Umbilical cord (tissue), 2 donors: ENCODE measurements around the gene BAD. TPM values are rescaled to one million over a fixed set of nuclear protein-coding genes. Genes with fewer than 3 reads are reported as not detected.
"Not testable (repeated sequence)": the region's sequence is repeated elsewhere in the genome, so short reads cannot be mapped to it uniquely, and the experiment has no call there.

Experiments used
- DNase-seq: peaks from one replicate; pipeline ENCODE4 v3.0.0-alpha.2; 2015; ENCODE audit warnings: low spot score
- total RNA-seq: library from RNA; depleted of rRNA; stranded (reverse); fragments of >200 nt; gene quantifications from one replicate; pipeline ENCODE4 v1.2.3, GENCODE V29; 2014; ENCODE audit warnings: low replicate concordance; ENCODE audit not compliant: insufficient read depth

BAD gene
- total RNA-seq, 1 donor from 2014 or later, result 52.5 TPM

- not testable (repeated sequence) for DNase-seq
Measured at GRCh38 chr11:64246621-64246870, 37.9 kb downstream of the BAD start.

GRCh38 chr11:64245797-64246620, 38.5 kb downstream of the BAD start:
- peak; percentile 80 for DNase-seq

GRCh38 chr11:64245401-64245796, 39.1 kb downstream of the BAD start:
- no peak for DNase-seq

GRCh38 chr11:64244966-64245365, 39.5 kb downstream of the BAD start:
- no peak for DNase-seq

- DNase-seq, result no peak
Measured at GRCh38 chr11:64244107-64244506, 40.4 kb downstream of the BAD start.

GRCh38 chr11:64243236-64243854, 41.1 kb downstream of the BAD start:
- no peak for DNase-seq

- DNase-seq, result peak; percentile 59
Measured at GRCh38 chr11:64241491-64242374, 42.7 kb downstream of the BAD start.

- DNase-seq, result peak; percentile 100
Measured at GRCh38 chr11:64241241-64241490, 43.3 kb downstream of the BAD start.

GRCh38 chr11:64240435-64241240, 43.8 kb downstream of the BAD start, which contains the start of gene FKBP2:
TSS of gene FKBP2 (plus strand) at chr11:64241095. CDS start at chr11:64242388, 1,293 bp downstream.
- peak; percentile 98 for DNase-seq

- peak; percentile 42 for DNase-seq
Measured at GRCh38 chr11:64239662-64240434, 44.6 kb downstream of the BAD start.

GRCh38 chr11:64238999-64239398, 45.5 kb downstream of the BAD start:
- DNase-seq, result no peak

GRCh38 chr11:64238076-64238475, 46.4 kb downstream of the BAD start:
- no peak for DNase-seq

GRCh38 chr11:64237484-64237951, 46.9 kb downstream of the BAD start:
- no peak for DNase-seq

GRCh38 chr11:64235437-64236161, 48.9 kb downstream of the BAD start:
- no peak for DNase-seq

GRCh38 chr11:64234647-64235379, 49.7 kb downstream of the BAD start:
- no peak for DNase-seq

GRCh38 chr11:64233913-64234586, 50.4 kb downstream of the BAD start, which contains the start of gene VEGFB:
TSS of gene VEGFB (plus strand) at chr11:64234584. CDS start at chr11:64234834, 250 bp downstream.
- peak; percentile 75 for DNase-seq

- no peak for DNase-seq
Measured at GRCh38 chr11:64232967-64233315, 51.5 kb downstream of the BAD start.

- no peak for DNase-seq
Measured at GRCh38 chr11:64232182-64232966, 52.1 kb downstream of the BAD start.
